HG03565 (cell line): ENCODE measurements around the gene LCN12.

Experiments used
- ATAC-seq: cut with Tn5 transposase; IDR thresholded peaks from one replicate; pipeline ENCODE4 v1.9.1; 2021; ENCODE audit warnings: mild to moderate bottlenecking, moderate library complexity; ENCODE audit not compliant: unreplicated experiment

Gene LCN12

GRCh38 chr9:136951541-136952320, at the start of gene LCN12:
Gene LCN12 (plus strand): TSS chr9:136952273. CDS start chr9:136952328, 55 bp downstream.
- ATAC-seq: no peak

GRCh38 chr9:136903041-136903554, 49.0 kb upstream of the LCN12 start:
- no peak for ATAC-seq

GRCh38 chr9:136906266-136906665, 45.8 kb upstream of the LCN12 start:
- no peak for ATAC-seq

- no peak for ATAC-seq
These were observed 44.8 kb upstream of the LCN12 start for GRCh38 chr9:136907011-136907914.

- ATAC-seq: no peak
These were observed 41.7 kb upstream of the LCN12 start for GRCh38 chr9:136910197-136910900.

GRCh38 chr9:136910901-136911245, 41.2 kb upstream of the LCN12 start:
- no peak for ATAC-seq

GRCh38 chr9:136913701-136914438, 38.2 kb upstream of the LCN12 start:
- ATAC-seq: no peak

- ATAC-seq: no peak
These were observed 36.3 kb upstream of the LCN12 start for GRCh38 chr9:136915632-136916329.

GRCh38 chr9:136916330-136917184, 35.5 kb upstream of the LCN12 start:
- no peak for ATAC-seq

GRCh38 chr9:136917902-136918301, 34.2 kb upstream of the LCN12 start:
- ATAC-seq: no peak

GRCh38 chr9:136920069-136920468, 32.0 kb upstream of the LCN12 start:
- no peak for ATAC-seq

GRCh38 chr9:136920734-136921231, 31.3 kb upstream of the LCN12 start:
- ATAC-seq: no peak

GRCh38 chr9:136921307-136921706, 30.8 kb upstream of the LCN12 start:
- ATAC-seq: no peak

GRCh38 chr9:136921718-136922117, 30.4 kb upstream of the LCN12 start:
- no peak for ATAC-seq

GRCh38 chr9:136922540-136922939, 29.5 kb upstream of the LCN12 start:
- ATAC-seq: no peak

- ATAC-seq: no peak
These were observed 28.2 kb upstream of the LCN12 start for GRCh38 chr9:136923881-136924280.

- ATAC-seq: no peak
These were observed 26.5 kb upstream of the LCN12 start for GRCh38 chr9:136925414-136926153.

- no peak for ATAC-seq
These were observed 25.8 kb upstream of the LCN12 start for GRCh38 chr9:136926154-136926704.
